Panc1 (cell line): ENCODE data around the gene SCN7A. TPM values are rescaled to one million over a fixed set of nuclear protein-coding genes. Genes with fewer than 3 reads are reported as not detected.

Source experiments
- ATAC-seq: fragments of 200-7000 bp; cut with Tn5 transposase; 2 replicates; pipeline ENCODE4 v1.9.1; 2020; ENCODE audit warnings: mild to moderate bottlenecking, moderate library complexity
- BruUV-seq: library from RNA; stranded (reverse); fragments of 400-500 nt; replicated peaks from 2 replicates; lab custom pipeline; 2021; lab: Mats Ljungman, UMichigan
- CTCF ChIA-PET: fragments of 300-600 bp; sonication (Branson Sonifier 250); formaldehyde crosslinking; loops from one replicate; lab custom pipeline; 2022; ENCODE audit warnings: antibody characterized with exemption; lab: Charles Lee
- POLR2A ChIA-PET: fragments of 300-600 bp; sonication (Branson Sonifier 250); formaldehyde crosslinking; loops from one replicate; lab custom pipeline; 2022; ENCODE audit warnings: antibody characterized with exemption; lab: Charles Lee
- DNase-seq: peaks from one replicate; pipeline ENCODE4 v3.0.0-alpha.2; 2010; ENCODE audit warnings: low read depth, low spot score
- H3K27ac ChIP-seq: 2 replicates; pipeline ENCODE4 v1.5.1; 2011; ENCODE audit warnings: mild to moderate bottlenecking, low read length, inconsistent platforms
- H3K27me3 ChIP-seq: fragments of 200-500 bp; sonication (Bioruptor generic); 2 replicates; pipeline ENCODE4 v1.6.0; 2014; ENCODE audit warnings: low read length, inconsistent platforms; ENCODE audit not compliant: control insufficient read depth, insufficient read depth
- H3K36me3 ChIP-seq: fragments of 200-500 bp; sonication (Bioruptor generic); 2 replicates; pipeline ENCODE4 v1.5.1; 2014; ENCODE audit warnings: inconsistent platforms, mild to moderate bottlenecking, low read length, moderate library complexity; ENCODE audit not compliant: control insufficient read depth, insufficient read depth
- H3K4me1 ChIP-seq: 2 replicates; pipeline ENCODE4 v1.5.1; 2011; ENCODE audit warnings: inconsistent platforms, mild to moderate bottlenecking, low read length, moderate library complexity; ENCODE audit not compliant: control insufficient read depth, insufficient read depth
- H3K4me3 ChIP-seq, 2 experiments: 2 replicates each; pipeline ENCODE4 v1.5.1; 2011 to 2012; ENCODE audit warnings: low read depth in 2 of 2, low read length in 2 of 2, mild to moderate bottlenecking in 2 of 2, inconsistent platforms in 1 of 2, moderate library complexity in 1 of 2
- H3K9me3 ChIP-seq: fragments of 200-500 bp; sonication (Bioruptor generic); 2 replicates; pipeline ENCODE4 v1.5.1; 2014; ENCODE audit warnings: low read depth, mild to moderate bottlenecking, inconsistent platforms, low read length, moderate library complexity; ENCODE audit not compliant: control insufficient read depth, insufficient read depth
- CTCF ChIP-seq: fragments of 450-650 bp; IDR thresholded peaks from 2 replicates; pipeline ENCODE4 v1.5.1; 2017; ENCODE audit warnings: mild to moderate bottlenecking
- POLR2AphosphoS5 ChIP-seq: IDR thresholded peaks from 2 replicates; pipeline ENCODE4 v1.6.1; 2012; ENCODE audit warnings: mild to moderate bottlenecking, low read depth, low read length, moderate library complexity
- REST ChIP-seq, 2 experiments: IDR thresholded peaks; 2 replicates each; pipeline ENCODE4 v1.6.1; 2011 to 2012; ENCODE audit warnings: low read depth in 2 of 2, control low read depth in 1 of 2, low read length in 1 of 2, mild to moderate bottlenecking in 1 of 2, moderate library complexity in 1 of 2; ENCODE audit not compliant: insufficient read depth in 1 of 2
- SIN3A ChIP-seq: IDR thresholded peaks from 2 replicates; pipeline ENCODE4 v1.6.1; 2012; ENCODE audit warnings: low read depth, mild to moderate bottlenecking, low read length, moderate library complexity, borderline replicate concordance; ENCODE audit not compliant: insufficient read depth
- TCF7L2 ChIP-seq: IDR thresholded peaks from 2 replicates; pipeline ENCODE4 v1.6.1; 2011; ENCODE audit warnings: mild to moderate bottlenecking, low read depth, low read length, inconsistent platforms
- in situ Hi-C: cut with HindIII; loops from 2 replicates; pipeline ENCODE4 v1.10.0; 2016; ENCODE audit warnings: low sequenced_read_pairs, low pct_unique_long_range_greater_than_20kb
- intact Hi-C: fragments of 100-400 bp; cut with micrococcal nuclease; formaldehyde crosslinking; loops from one replicate; pipeline ENCODE4 v1.10.0; 2022; ENCODE audit not compliant: unreplicated experiment
- total RNA-seq: library from RNA; stranded (reverse); gene quantifications from one replicate; pipeline ENCODE4 v1.2.1, GENCODE V29; 2021; ENCODE audit not compliant: unreplicated experiment

Gene SCN7A
- total RNA-seq, 1 experiment from 2014 or later: 0.03 TPM

GRCh38 chr2:166472332-166472731 lies 21.7 kb downstream of the SCN7A start:
- no peaks in the 10 kb centered on the region for H3K36me3 ChIP-seq
- no TSS peak for BruUV-seq
- in situ Hi-C loops (no loop called here), intact Hi-C loops (no loop called here)
- ChIA-PET POLR2A (no interaction called here), CTCF (no interaction called here)
- H3K27ac ChIP-seq: no peak overlapping the region
- ATAC-seq (no peak), DNase-seq (no peak)
- no peaks in the 10 kb centered on the region for H3K9me3 ChIP-seq
- H3K4me1 ChIP-seq: no peaks in the 10 kb centered on the region
- H3K4me3 ChIP-seq: no peak overlapping the region
- TF ChIP-seq TCF7L2 (no peak), CTCF (no peak), REST (IDR thresholded peaks at IDR 0.05; ENCODE audit: insufficient read depth in 1 of 2, low read depth in 2 of 2, low read length in 1 of 2) (no peak)
- no peaks in the 10 kb centered on the region for H3K27me3 ChIP-seq

GRCh38 chr2:166468124-166469024 lies 25.7 kb downstream of the SCN7A start:
- ChIA-PET CTCF (no interaction called here), POLR2A (no interaction called here)
- TF ChIP-seq POLR2AphosphoS5: no peak
- TF ChIP-seq SIN3A: no peak
- TF ChIP-seq REST (IDR thresholded peaks at IDR 0.05; ENCODE audit: insufficient read depth in 1 of 2, low read depth in 2 of 2, low read length in 1 of 2): no peak
- TF ChIP-seq TCF7L2: no peak
- TF ChIP-seq CTCF: no peak
- no peak overlapping the region for H3K4me3 ChIP-seq
- no TSS peak for BruUV-seq
- in situ Hi-C loops: no loop called here
- H3K27ac ChIP-seq: no peak overlapping the region
- H3K36me3 ChIP-seq: no peaks in the 10 kb centered on the region
- intact Hi-C loops: no loop called here
- no peaks in the 10 kb centered on the region for H3K27me3 ChIP-seq
- no peaks in the 10 kb centered on the region for H3K9me3 ChIP-seq
- ATAC-seq: no peak
- no peaks in the 10 kb centered on the region for H3K4me1 ChIP-seq
- no peak for DNase-seq
